ENCODE data around the gene CCDC78. TPM values are rescaled to one million over a fixed set of nuclear protein-coding genes. Genes with fewer than 3 reads are reported as not detected.
A peak's percentile ranks its signal among the peaks of the same experiment; 100 is the strongest.

CCDC78 gene
- total RNA-seq, 6 experiments from 2014 or later, result 0.31 TPM; not detected in 5

DNA sequence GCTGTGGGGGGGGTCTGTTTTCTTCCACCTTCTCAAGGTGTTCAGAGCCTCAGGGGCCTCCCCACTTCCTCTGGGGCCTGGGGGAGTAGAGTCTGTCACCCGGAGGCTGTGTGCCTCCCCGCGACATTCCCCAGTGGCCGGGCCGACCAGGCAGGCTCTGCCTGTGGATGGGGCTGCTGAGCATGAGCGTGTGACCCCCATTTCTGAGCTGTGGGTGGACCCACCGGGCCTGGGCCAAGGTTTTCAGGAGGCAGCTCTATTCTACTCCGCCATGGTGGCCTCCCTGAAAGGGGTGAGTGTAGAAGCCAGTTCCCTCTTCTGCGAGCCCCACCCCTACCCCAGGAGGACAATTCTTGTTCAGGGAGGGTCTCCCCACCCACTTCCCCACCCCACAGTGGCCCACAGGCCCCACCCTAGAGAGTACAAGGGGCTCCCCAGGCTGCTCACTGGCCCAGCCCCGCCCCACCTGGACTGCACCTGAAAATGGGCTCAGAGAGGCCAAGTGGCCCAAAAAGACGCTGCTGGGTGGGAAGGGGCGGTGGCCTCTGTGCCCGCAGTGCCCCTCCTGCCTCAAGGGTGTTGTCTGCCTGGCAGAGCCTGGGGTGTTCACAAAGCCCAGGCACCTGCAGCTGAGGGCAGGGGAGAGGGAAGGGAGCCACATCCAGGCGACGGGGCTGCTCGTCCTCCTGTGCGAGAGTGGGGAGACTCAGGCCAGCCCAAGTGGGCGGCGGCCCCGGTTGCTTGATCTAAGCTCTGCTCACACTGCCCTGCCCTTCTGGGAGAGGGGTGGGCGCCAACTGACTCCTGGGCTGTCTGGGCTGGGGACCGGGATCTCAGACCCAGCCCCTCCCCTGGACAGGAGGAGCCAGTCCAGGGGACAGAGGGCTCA, 35.6 kb upstream of the CCDC78 start:
- no peak for DNase-seq
- no CpG with 5 or more reads among the region's 22 CpGs for WGBS (ENCODE audit: insufficient coverage, low coverage, low lambda C conversion rate, missing lambda C conversion rate)

DNA sequence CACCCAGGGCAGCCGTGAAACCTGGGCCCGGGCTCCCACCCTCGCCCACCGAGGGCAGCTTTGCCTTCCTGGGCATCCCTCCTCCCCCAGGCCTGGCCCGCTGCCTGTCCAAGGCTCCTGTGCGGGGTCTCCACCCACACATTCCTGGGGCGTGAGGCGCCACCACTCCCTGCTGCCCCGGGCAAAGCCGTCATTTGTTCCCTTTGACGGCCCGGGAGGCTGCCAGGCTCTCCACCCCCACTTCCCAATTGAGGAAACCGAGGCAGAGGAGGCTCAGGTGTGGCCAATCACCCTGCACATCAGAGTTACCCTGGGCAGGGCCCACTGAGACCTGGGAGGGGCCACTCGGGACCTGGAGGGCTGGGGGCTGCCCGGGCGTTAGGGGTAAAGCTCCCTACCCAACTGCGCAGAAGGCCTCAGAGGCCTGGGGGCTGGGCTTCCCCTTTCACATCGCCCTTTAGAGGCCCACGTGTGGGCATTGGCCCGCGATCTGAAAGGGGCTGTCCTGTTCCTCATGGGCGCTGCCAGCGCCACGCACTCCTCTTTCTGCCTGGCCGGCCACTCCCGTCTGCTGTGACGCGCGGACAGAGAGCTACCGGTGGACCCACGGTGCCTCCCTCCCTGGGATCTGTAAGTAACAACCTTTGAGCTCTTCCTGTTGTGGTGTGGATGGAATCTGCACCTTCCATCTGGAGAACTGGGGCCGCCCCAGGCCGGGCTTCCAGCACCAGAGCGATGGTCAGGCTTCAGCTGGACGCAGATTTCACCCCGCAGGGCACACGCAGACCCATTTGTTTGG, 34.5 kb upstream of the CCDC78 start, which contains the start of gene MSLN:
Gene MSLN (plus strand): TSS at position 190 of the 799 bp plus-strand sequence. CDS start 1,947 bp downstream, outside the sequence.
- Histone ChIP-seq H3K4me3 (no peak within 1 kb of the TSS), H3K27ac (no peak within 1 kb of the TSS), H3K36me3 (no peaks in the 10 kb centered on the region), H3K27me3 (no peaks in the 10 kb centered on the region), H3K9me3 (no peaks in the 10 kb centered on the region), H3K4me1 (no peaks in the 10 kb centered on the region)
- 53% methylated on average over 2 of the region's 37 CpGs for WGBS (ENCODE audit: insufficient coverage, low coverage, low lambda C conversion rate, missing lambda C conversion rate)
- no peak for ATAC-seq
- no peak for DNase-seq
- intact Hi-C loops (cut with DNase I), result no loop called here
- no peak for TF ChIP-seq POLR2A (IDR thresholded peaks at IDR 0.05)
- TF ChIP-seq, protein P1, sequence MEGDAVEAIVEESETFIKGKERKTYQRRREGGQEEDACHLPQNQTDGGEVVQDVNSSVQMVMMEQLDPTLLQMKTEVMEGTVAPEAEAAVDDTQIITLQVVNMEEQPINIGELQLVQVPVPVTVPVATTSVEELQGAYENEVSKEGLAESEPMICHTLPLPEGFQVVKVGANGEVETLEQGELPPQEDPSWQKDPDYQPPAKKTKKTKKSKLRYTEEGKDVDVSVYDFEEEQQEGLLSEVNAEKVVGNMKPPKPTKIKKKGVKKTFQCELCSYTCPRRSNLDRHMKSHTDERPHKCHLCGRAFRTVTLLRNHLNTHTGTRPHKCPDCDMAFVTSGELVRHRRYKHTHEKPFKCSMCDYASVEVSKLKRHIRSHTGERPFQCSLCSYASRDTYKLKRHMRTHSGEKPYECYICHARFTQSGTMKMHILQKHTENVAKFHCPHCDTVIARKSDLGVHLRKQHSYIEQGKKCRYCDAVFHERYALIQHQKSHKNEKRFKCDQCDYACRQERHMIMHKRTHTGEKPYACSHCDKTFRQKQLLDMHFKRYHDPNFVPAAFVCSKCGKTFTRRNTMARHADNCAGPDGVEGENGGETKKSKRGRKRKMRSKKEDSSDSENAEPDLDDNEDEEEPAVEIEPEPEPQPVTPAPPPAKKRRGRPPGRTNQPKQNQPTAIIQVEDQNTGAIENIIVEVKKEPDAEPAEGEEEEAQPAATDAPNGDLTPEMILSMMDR (IDR thresholded peaks at IDR 0.05), result no peak

More for the DNA sequence above, 35.6 kb upstream of the CCDC78 start:
- intact Hi-C loops (cut with DNase I), result no loop called here
- Histone ChIP-seq H3K27ac (no peak overlapping the region), H3K27me3 (no peaks in the 10 kb centered on the region), H3K4me3 (no peak overlapping the region), H3K36me3 (no peaks in the 10 kb centered on the region), H3K4me1 (no peaks in the 10 kb centered on the region), H3K9me3 (no peaks in the 10 kb centered on the region)
- TF ChIP-seq POLR2A (IDR thresholded peaks at IDR 0.05), result no peak
- TF ChIP-seq, protein P1 (IDR thresholded peaks at IDR 0.05), result no peak
- ATAC-seq, result no peak

- no peaks in the 10 kb centered on the region for H3K9me3 ChIP-seq
- no peaks in the 10 kb centered on the region for H3K36me3 ChIP-seq
- H3K4me1 ChIP-seq, result no peaks in the 10 kb centered on the region
- no peak overlapping the region for H3K4me3 ChIP-seq
- TF ChIP-seq, protein P1 (IDR thresholded peaks at IDR 0.05), result no peak
- no peak for TF ChIP-seq POLR2A (IDR thresholded peaks at IDR 0.05)
- no peak for ATAC-seq
- no peak overlapping the region for H3K27ac ChIP-seq
- WGBS (ENCODE audit: insufficient coverage, low coverage, low lambda C conversion rate, missing lambda C conversion rate), result no CpG with 5 or more reads among the region's 15 CpGs
- intact Hi-C loops (cut with DNase I), result no loop called here
- H3K27me3 ChIP-seq, result no peaks in the 10 kb centered on the region
- peak in 1 of 3 donors; percentile 49 for DNase-seq
Observed at GRCh38 chr16:760065-760464, 33.8 kb upstream of the CCDC78 start.

DNA sequence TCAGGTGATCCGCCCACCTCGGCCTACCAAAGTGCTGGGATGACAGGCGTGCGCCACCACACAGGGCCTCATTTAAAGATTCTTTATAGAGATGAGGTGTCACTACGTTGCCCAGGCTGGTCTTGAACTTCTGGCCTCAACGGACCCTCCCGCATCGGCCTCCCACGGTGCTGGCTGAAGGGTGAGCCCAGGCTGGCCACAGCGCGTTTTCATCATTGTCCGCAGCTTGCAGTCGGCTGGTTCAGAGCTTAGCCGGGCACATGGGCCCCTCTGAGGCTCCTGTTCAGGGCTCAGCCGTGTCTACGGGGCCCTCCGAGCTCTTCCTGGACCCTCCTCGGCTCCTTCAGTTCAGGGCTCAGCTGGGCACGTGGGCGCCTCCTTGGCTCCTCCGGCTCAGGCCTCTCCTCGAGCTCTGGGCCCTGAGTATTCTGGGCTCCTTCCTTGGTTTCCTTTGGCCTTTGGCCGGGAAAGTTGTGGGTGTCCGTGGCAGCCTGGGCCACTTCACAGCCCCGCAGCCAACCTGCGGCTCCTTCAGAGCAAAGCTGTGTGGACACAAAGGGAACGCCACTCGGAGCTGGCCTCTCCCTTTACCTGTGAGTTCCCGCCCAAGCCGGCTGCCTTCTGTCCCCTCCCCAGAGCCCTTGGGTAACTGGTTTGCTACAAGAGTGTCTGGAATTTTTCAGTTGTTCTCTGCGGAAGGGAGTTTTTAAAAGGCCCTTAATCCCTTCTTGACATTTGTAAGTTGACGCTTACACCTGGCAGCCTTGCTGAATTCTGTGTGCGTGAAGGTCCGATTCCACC, 33.1 kb upstream of the CCDC78 start:
- DNase-seq, result peak in 1 of 3 donors; percentile 49
- intact Hi-C loops (cut with DNase I), result no loop called here
- Histone ChIP-seq H3K4me1 (no peaks in the 10 kb centered on the region), H3K4me3 (no peak overlapping the region), H3K27me3 (no peaks in the 10 kb centered on the region), H3K27ac (no peak overlapping the region), H3K36me3 (no peaks in the 10 kb centered on the region), H3K9me3 (no peaks in the 10 kb centered on the region)
- ATAC-seq, result no peak
- no peak for TF ChIP-seq POLR2A (IDR thresholded peaks at IDR 0.05)
- 78% methylated on average over 7 of the region's 34 CpGs for WGBS (ENCODE audit: insufficient coverage, low coverage, low lambda C conversion rate, missing lambda C conversion rate)
